Right atrium auricular region (tissue), 2 donors: ENCODE results near the gene CUX1. TPM values are rescaled to one million over a fixed set of nuclear protein-coding genes. Genes with fewer than 3 reads are reported as not detected.
A peak's percentile ranks its signal among the peaks of the same experiment; 100 is the strongest.

Experiments
- DNase-seq: peaks from one replicate; pipeline ENCODE4 v3.0.0-alpha.2; 2019; ENCODE audit warnings: low spot score
- H3K27ac ChIP-seq, 2 donors: fragments of 200-600 bp; sonication (generic); 1 replicate in 1 of 2; 2 replicates in 1 of 2; pipeline ENCODE4 v1.5.1; 2016 to 2019
- H3K27me3 ChIP-seq, 2 donors: fragments of 200-600 bp; sonication (generic); one replicate each; pipeline versions ENCODE4 v1.5.1 to v1.6.0; 2017 to 2019
- H3K36me3 ChIP-seq: fragments of 200-600 bp; sonication (generic); one replicate; pipeline ENCODE4 v1.5.1; 2016
- H3K4me1 ChIP-seq, 2 donors: fragments of 200-600 bp; sonication (generic); one replicate each; pipeline versions ENCODE4 v1.5.1 to v1.6.0; 2017 to 2019
- H3K4me3 ChIP-seq, 2 donors: fragments of 200-600 bp; sonication (generic); 1 replicate in 1 of 2; 2 replicates in 1 of 2; pipeline ENCODE4 v1.5.1; 2017 to 2019; ENCODE audit warnings: mild to moderate bottlenecking in 1 of 2, moderate library complexity in 1 of 2
- H3K9me3 ChIP-seq, 2 donors: fragments of 200-600 bp; sonication (generic); one replicate each; pipeline ENCODE4 v1.5.1; 2019
- total RNA-seq, 2 donors: library from RNA; depleted of rRNA; stranded (reverse); fragments of >200 nt; gene quantifications; one replicate each; pipeline ENCODE4 v1.1.0, GENCODE V29; 2016
- TF ChIP-seq, protein P1 (sequence below), 2 donors: fragments of 200-600 bp; sonication (generic); IDR thresholded peaks; one replicate each; pipeline ENCODE4 v1.5.1; 2019; ENCODE audit warnings: antibody characterized with exemption in 2 of 2

Gene CUX1
- total RNA-seq, 2 donors from 2014 or later, result 71.1 to 94.4 TPM

DNA sequence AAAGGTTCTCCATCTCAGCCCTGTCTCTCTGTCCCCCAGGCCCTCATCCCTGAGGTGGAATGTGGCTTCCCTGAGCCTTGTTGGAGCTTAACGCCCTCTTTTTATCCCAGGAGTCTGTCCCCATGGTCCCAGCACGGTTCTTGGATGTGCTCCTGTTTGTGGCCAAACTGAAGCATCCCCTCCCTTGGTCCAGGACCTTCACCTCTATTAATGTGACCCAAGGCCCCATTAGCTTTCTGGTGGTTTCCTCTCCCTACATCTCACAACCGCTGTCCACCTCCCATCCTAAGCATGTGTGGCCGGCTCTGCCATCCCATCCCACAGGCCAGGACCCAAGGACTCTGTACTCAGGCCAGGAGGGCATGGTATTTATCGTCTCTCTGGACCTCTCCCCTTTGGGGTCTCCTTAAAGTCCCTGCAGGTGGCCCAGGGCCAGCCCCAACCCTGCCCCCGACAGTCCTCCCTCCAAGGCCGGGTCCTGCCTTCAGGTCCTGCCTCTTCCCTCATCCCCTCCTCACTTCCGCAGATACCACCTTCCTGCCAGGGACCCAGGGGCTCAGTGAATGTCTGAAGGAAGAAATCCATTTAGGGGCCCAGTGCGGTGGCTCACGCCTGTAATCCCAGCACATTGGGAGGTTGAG is 453.9 kb downstream of the CUX1 start:
- H3K27ac ChIP-seq, result no peak overlapping the region
- no peak for DNase-seq
- H3K4me3 ChIP-seq, result no peak overlapping the region
- TF ChIP-seq, protein P1, sequence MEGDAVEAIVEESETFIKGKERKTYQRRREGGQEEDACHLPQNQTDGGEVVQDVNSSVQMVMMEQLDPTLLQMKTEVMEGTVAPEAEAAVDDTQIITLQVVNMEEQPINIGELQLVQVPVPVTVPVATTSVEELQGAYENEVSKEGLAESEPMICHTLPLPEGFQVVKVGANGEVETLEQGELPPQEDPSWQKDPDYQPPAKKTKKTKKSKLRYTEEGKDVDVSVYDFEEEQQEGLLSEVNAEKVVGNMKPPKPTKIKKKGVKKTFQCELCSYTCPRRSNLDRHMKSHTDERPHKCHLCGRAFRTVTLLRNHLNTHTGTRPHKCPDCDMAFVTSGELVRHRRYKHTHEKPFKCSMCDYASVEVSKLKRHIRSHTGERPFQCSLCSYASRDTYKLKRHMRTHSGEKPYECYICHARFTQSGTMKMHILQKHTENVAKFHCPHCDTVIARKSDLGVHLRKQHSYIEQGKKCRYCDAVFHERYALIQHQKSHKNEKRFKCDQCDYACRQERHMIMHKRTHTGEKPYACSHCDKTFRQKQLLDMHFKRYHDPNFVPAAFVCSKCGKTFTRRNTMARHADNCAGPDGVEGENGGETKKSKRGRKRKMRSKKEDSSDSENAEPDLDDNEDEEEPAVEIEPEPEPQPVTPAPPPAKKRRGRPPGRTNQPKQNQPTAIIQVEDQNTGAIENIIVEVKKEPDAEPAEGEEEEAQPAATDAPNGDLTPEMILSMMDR (IDR thresholded peaks at IDR 0.05), result no peak
- H3K4me1 ChIP-seq, result no peaks in the 10 kb centered on the region
- H3K27me3 ChIP-seq, result no peaks in the 10 kb centered on the region
- no peaks in the 10 kb centered on the region for H3K36me3 ChIP-seq
- H3K9me3 ChIP-seq, result no peaks in the 10 kb centered on the region

DNA sequence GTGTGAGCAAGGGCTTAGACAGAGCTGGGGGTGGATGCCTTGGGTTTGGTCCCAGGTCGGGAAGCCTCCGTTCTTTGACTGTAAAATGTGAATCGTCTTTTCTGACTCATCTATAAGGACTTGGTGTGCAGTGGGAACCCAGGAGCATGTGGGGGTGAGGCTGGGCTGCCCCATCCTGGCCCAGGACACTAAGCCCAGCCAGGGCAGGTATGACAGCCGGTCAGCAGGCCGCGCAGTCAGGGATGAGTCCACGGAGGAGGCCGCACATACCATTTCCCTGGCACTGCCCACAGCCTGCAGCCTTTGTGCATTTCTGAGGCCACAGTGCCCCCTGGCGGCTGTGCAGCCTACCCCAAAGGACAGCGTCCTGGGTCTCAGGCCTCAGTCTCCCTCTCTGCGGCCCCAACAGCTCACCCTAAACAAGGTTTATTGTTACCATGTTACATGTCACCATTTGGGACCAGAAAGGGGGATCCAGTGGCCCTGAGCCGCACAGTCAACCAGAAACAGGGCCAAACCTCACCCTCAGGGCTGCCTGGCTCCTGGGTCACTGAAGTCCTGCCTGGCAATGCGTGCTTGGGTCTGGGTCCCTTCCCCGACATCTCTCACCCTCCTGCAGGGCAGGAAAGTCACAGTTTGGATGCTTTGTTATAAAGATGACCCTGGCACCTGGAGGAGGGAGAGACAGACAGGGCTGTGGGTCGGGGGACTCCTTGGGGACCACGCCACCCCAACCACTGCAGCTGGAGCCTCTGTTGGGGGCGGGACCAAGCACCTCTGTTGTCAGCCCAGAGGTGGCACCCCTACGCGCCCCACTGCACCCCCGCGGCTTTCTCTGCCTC is 454.9 kb downstream of the CUX1 start:
- Histone ChIP-seq H3K36me3 (no peaks in the 10 kb centered on the region), H3K9me3 (no peaks in the 10 kb centered on the region), H3K27ac (no peak overlapping the region), H3K4me1 (no peaks in the 10 kb centered on the region), H3K4me3 (no peak overlapping the region), H3K27me3 (no peaks in the 10 kb centered on the region)
- TF ChIP-seq, protein P1 (IDR thresholded peaks at IDR 0.05), result peak; percentile 67 to 92
- peak; percentile 78 for DNase-seq

DNA sequence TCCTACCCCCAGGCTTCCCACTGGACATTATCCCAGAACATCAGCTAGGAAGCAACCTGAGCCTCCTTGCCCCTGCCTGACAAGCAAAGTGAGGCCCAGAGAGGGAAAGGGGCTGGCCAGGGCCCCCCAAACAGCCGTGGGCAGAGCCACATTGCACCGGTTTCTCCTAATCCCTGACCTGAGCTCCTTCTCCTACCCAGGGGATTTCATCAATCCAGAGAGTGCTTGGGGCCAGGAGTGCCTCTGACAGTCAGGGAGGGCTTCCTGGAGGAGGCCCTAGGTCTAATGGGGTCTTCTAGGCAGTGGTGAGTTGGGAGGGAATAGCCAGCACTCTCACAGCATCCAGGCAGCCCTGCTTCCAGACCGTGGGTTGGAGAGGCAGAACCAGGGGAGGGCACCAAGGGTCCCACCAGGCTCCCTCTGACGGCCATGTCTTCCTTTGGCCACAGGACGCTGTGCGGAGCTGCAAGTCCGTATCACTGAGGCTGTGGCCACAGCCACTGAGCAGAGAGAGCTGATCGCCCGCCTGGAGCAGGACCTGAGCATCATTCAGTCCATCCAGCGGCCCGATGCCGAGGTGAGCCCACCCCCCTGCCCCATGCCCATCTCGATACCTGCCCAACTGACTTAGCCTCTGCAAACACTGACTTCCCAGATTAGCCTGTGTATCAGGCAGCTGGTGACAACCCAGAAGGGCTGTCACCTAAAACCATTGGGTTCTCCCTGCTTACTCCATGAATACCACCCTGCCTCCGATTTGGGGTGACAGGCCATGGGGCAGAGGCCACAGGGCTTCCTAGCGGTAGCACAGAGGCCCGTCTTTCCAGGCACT is 455.7 kb downstream of the CUX1 start:
- Histone ChIP-seq H3K36me3 (no peaks in the 10 kb centered on the region), H3K27ac (no peak overlapping the region), H3K4me1 (no peaks in the 10 kb centered on the region), H3K27me3 (no peaks in the 10 kb centered on the region), H3K9me3 (no peaks in the 10 kb centered on the region), H3K4me3 (no peak overlapping the region)
- DNase-seq, result no peak
- TF ChIP-seq, protein P1 (IDR thresholded peaks at IDR 0.05), result no peak

GRCh38 chr7:102273749-102274712 is 456.6 kb downstream of the CUX1 start:
- H3K36me3 ChIP-seq, result no peaks in the 10 kb centered on the region
- no peaks in the 10 kb centered on the region for H3K27me3 ChIP-seq
- no peak overlapping the region for H3K4me3 ChIP-seq
- H3K9me3 ChIP-seq, result no peaks in the 10 kb centered on the region
- no peak overlapping the region for H3K27ac ChIP-seq
- DNase-seq, result no peak
- TF ChIP-seq, protein P1 (IDR thresholded peaks at IDR 0.05), result no peak
- no peaks in the 10 kb centered on the region for H3K4me1 ChIP-seq

- Histone ChIP-seq H3K9me3 (no peaks in the 10 kb centered on the region), H3K4me3 (no peak overlapping the region), H3K4me1 (no peaks in the 10 kb centered on the region), H3K36me3 (no peaks in the 10 kb centered on the region), H3K27me3 (no peaks in the 10 kb centered on the region), H3K27ac (no peak overlapping the region)
- no peak for DNase-seq
- TF ChIP-seq, protein P1 (IDR thresholded peaks at IDR 0.05), result no peak
Observed at GRCh38 chr7:102275123-102275703, 457.8 kb downstream of the CUX1 start.
